Measurements from ENCODE around the gene UBE2E2. TPM values are rescaled to one million over a fixed set of nuclear protein-coding genes. Genes with fewer than 3 reads are reported as not detected.

The UBE2E2 gene
- total RNA-seq, 1 donor from 2014 or later: 89.8 TPM

GRCh38 chr3:23580096-23580713, 377.1 kb downstream of the UBE2E2 start:
- Histone ChIP-seq H3K4me2 (no peak overlapping the region), H3K9me3 (ENCODE audit: low read depth) (no peaks in the 10 kb centered on the region), H3K4me3 (no peak overlapping the region), H3F3A (ENCODE audit: low read depth) (no peaks in the 10 kb centered on the region), H3K79me2 (ENCODE audit: low read depth) (no peaks in the 10 kb centered on the region), H3K36me3 (no peaks in the 10 kb centered on the region), H3K27ac (no peak overlapping the region), H2AFZ (replicated peaks) (no peak overlapping the region), H3K9ac (no peak overlapping the region), H3K4me1 (no peaks in the 10 kb centered on the region), H3K27me3 (no peaks in the 10 kb centered on the region), H4K20me1 (ENCODE audit: low read depth) (no peaks in the 10 kb centered on the region)
- no peak overlapping the region for H3K4me3 Mint-ChIP-seq
- H3K4me1 Mint-ChIP-seq: no peaks in the 10 kb centered on the region
- DNase-seq (ENCODE audit: low spot score): no peak
- no peak overlapping the region for H3K27ac Mint-ChIP-seq
- H3K36me3 Mint-ChIP-seq: peaks cover 5% of the 10 kb centered on the region
- TF ChIP-seq EZH2 (IDR thresholded peaks at IDR 0.05) (no peak), EZH2phosphoT487 (IDR thresholded peaks at IDR 0.05) (no peak)
- TF ChIP-seq, protein P1, sequence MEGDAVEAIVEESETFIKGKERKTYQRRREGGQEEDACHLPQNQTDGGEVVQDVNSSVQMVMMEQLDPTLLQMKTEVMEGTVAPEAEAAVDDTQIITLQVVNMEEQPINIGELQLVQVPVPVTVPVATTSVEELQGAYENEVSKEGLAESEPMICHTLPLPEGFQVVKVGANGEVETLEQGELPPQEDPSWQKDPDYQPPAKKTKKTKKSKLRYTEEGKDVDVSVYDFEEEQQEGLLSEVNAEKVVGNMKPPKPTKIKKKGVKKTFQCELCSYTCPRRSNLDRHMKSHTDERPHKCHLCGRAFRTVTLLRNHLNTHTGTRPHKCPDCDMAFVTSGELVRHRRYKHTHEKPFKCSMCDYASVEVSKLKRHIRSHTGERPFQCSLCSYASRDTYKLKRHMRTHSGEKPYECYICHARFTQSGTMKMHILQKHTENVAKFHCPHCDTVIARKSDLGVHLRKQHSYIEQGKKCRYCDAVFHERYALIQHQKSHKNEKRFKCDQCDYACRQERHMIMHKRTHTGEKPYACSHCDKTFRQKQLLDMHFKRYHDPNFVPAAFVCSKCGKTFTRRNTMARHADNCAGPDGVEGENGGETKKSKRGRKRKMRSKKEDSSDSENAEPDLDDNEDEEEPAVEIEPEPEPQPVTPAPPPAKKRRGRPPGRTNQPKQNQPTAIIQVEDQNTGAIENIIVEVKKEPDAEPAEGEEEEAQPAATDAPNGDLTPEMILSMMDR (IDR thresholded peaks at IDR 0.05): no peak
- H3K27me3 Mint-ChIP-seq (ENCODE audit: insufficient read depth, low read depth): no peaks in the 10 kb centered on the region
- peaks cover 19% of the 10 kb centered on the region for H3K9me3 Mint-ChIP-seq

DNA sequence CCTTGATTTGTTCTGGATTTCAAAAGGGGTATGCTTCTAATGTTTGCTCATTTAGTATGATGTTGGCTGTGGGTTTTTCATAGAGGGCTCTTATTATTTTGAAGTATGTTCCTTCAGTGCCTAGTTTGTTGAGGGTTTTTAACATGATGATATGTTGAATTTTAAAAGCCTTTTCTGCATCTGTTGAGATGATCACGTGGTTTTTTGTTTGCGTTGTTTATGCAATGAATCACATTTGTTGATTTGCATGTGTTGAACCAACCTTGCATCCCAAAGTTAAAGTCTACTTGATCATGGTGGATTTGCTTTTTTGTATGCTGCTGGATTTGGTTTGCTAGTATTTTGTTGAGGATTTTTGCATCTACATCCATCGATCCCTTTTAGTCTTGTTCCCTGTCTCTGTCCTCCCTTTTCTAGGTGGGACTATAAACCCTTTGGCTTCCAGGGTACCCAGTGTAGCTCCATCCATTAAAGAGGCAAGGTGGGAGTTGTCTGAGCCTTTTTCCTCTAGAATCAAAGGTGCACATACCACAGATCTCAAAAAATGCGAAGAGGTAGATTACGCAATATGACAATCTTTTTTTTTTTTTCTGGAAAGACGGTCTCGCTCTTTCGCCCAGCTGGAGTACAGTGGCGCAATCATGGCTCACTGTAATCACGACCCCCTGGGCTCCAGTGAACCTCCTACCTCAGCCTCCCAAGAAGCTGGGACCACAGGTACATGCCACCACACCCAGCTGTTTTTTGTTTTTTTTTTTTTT, 381.0 kb downstream of the UBE2E2 start:
- no peaks in the 10 kb centered on the region for H3K9me3 ChIP-seq (ENCODE audit: low read depth)
- no peak for DNase-seq (ENCODE audit: low spot score)
- no peak overlapping the region for H3K27ac ChIP-seq
- no peak overlapping the region for H3K4me2 ChIP-seq
- H3K9ac ChIP-seq: no peak overlapping the region
- no peaks in the 10 kb centered on the region for H3F3A ChIP-seq (ENCODE audit: low read depth)
- H3K79me2 ChIP-seq (ENCODE audit: low read depth): no peaks in the 10 kb centered on the region
- H3K27ac Mint-ChIP-seq: no peak overlapping the region
- no peaks in the 10 kb centered on the region for H3K27me3 Mint-ChIP-seq (ENCODE audit: insufficient read depth, low read depth)
- H2AFZ ChIP-seq (replicated peaks): no peak overlapping the region
- H3K9me3 Mint-ChIP-seq: peaks cover 15% of the 10 kb centered on the region
- no peaks in the 10 kb centered on the region for H3K4me1 Mint-ChIP-seq
- H3K4me3 Mint-ChIP-seq: no peak overlapping the region
- no peaks in the 10 kb centered on the region for H3K36me3 ChIP-seq
- no peaks in the 10 kb centered on the region for H4K20me1 ChIP-seq (ENCODE audit: low read depth)
- no peak overlapping the region for H3K4me3 ChIP-seq
- TF ChIP-seq, protein P1 (IDR thresholded peaks at IDR 0.05): no peak
- TF ChIP-seq EZH2phosphoT487 (IDR thresholded peaks at IDR 0.05) (no peak), EZH2 (IDR thresholded peaks at IDR 0.05) (no peak)
- H3K27me3 ChIP-seq: no peaks in the 10 kb centered on the region
- H3K36me3 Mint-ChIP-seq: peaks cover 5% of the 10 kb centered on the region
- no peaks in the 10 kb centered on the region for H3K4me1 ChIP-seq

DNA sequence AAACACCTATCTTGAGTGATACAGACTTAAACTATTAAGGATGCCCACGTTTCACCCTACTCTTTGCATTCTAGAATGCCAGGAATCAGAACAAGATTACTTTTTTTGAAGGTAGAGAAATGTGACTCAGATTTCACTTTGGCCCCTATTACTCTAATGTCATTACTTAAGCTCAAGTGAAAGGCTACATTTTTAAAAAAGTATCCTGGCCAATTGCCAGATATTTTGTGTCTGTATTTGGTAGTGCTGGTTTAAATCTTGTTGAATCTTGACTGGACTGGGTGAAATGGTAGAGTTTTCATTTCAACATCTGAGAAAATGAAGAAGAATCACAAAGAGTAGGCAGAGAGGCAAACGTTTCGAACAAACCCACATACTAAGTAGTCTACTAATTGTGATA, 384.4 kb downstream of the UBE2E2 start:
- H3K27ac ChIP-seq: no peak overlapping the region
- Mint-ChIP-seq H3K27ac (no peak overlapping the region), H3K27me3 (ENCODE audit: insufficient read depth, low read depth) (no peaks in the 10 kb centered on the region), H3K4me1 (peaks cover 18% of the 10 kb centered on the region), H3K4me3 (no peak overlapping the region), H3K9me3 (peaks cover 14% of the 10 kb centered on the region), H3K36me3 (peaks cover 4% of the 10 kb centered on the region)
- TF ChIP-seq, protein P1 (IDR thresholded peaks at IDR 0.05): no peak
- TF ChIP-seq EZH2phosphoT487 (IDR thresholded peaks at IDR 0.05): no peak
- TF ChIP-seq EZH2 (IDR thresholded peaks at IDR 0.05): no peak
- no peaks in the 10 kb centered on the region for H3K9me3 ChIP-seq (ENCODE audit: low read depth)
- no peaks in the 10 kb centered on the region for H3F3A ChIP-seq (ENCODE audit: low read depth)
- no peaks in the 10 kb centered on the region for H3K79me2 ChIP-seq (ENCODE audit: low read depth)
- no peak for DNase-seq (ENCODE audit: low spot score)
- no peak overlapping the region for H2AFZ ChIP-seq (replicated peaks)
- H3K4me1 ChIP-seq: no peaks in the 10 kb centered on the region
- no peaks in the 10 kb centered on the region for H3K36me3 ChIP-seq
- H4K20me1 ChIP-seq (ENCODE audit: low read depth): no peaks in the 10 kb centered on the region
- H3K9ac ChIP-seq: no peak overlapping the region
- no peak overlapping the region for H3K4me3 ChIP-seq
- H3K4me2 ChIP-seq: no peak overlapping the region
- no peaks in the 10 kb centered on the region for H3K27me3 ChIP-seq
